A204.1 (cell line): Measurements from ENCODE around the gene PCDHGA6.
"Not testable (repeated sequence)": the region's sequence is repeated elsewhere in the genome, so short reads cannot be mapped to it uniquely, and the experiment has no call there.

ENCODE experiments used
- FAIRE-seq: peaks from 2 replicates; lab custom pipeline; 2012; peaks lifted over from hg19 to GRCh38; lab: Jason Lieb, UNC

Gene PCDHGA6

DNA sequence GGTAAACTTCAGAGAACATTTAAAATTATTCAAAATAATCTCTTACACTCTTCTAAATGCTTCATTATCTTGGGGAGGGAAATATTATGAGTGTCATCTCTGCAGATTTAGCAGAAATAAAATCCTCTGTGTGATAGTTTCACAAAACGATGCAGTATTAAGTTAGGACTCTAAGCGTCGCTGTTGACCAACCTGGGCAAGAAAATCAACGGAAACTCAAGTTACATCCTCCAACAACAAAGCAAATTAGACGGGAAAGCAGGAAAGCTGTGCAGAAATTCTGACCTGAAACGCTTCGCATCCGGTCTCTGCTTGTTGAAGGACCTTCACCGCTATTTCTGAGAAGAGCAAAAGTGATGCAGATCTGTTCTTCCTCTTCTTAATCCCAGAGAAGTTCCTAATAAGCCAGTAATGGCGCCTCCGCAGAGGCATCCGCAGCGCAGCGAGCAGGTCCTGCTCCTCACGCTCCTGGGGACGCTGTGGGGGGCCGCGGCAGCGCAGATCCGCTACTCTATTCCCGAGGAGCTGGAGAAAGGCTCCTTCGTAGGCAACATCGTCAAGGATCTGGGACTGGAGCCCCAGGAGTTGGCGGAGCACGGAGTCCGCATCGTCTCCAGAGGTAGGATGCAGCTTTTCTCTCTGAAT, at the start of gene PCDHGA6:
Gene PCDHGA6 (plus strand): TSS at position 219 of the 645 bp plus-strand sequence. CDS start 193 bp downstream, at position 412.
- no peak for FAIRE-seq

DNA sequence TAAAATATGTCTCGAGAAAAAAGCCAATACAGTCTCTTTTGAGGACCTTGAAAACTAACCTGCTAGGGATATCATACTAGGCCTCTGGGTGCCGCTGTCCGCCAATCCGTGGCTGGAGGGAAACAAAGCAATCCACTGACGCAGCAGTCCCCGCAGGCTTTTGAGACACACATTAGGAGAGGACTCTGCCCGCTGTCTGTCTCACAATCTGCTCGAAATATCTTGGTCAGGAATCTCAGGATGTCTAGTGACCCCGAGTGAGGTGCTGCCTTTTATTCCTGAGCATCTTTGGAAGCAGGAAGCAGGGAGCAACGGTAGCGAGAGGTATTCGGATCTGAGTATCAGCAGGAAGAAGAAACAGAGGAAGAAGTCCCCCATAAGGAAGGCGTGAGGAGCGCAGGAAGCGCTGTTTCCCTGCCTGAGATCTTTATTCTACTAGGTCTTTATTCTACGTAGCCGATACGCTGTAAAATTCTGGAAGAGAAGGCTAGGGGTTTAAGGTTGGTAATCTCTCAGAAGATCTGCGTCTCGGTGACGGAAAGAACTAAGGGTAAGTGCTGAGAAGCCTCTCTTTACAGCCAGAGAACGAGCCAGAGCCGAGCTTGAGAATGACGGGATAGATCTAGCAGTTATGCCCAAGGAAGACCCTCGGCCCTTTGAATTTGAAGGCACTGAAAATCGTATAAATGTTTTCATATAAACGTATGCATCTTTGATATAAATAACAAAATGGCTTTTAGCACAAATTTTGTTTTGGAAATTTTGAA, 47.4 kb upstream of the PCDHGA6 start:
- no peak for FAIRE-seq

DNA sequence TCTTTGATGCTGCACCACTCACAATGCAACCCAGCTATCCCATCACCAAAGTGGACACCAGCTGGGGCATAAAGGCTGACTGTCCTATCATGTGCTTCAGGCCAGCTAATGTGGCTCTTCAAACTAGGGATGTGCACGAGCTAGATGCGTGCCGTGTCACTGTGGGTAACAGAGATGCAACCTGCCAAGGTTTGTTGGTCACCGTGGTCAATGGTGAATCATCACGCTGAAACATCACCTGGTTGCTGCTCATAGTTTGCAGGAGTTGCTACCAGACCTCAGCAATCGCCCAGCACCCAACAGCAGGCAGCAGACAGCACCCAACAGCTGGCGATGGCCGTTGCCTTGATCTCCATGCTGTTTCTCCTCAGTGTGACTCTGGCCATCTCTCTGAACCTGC, 45.5 kb upstream of the PCDHGA6 start:
- FAIRE-seq, result no peak

DNA sequence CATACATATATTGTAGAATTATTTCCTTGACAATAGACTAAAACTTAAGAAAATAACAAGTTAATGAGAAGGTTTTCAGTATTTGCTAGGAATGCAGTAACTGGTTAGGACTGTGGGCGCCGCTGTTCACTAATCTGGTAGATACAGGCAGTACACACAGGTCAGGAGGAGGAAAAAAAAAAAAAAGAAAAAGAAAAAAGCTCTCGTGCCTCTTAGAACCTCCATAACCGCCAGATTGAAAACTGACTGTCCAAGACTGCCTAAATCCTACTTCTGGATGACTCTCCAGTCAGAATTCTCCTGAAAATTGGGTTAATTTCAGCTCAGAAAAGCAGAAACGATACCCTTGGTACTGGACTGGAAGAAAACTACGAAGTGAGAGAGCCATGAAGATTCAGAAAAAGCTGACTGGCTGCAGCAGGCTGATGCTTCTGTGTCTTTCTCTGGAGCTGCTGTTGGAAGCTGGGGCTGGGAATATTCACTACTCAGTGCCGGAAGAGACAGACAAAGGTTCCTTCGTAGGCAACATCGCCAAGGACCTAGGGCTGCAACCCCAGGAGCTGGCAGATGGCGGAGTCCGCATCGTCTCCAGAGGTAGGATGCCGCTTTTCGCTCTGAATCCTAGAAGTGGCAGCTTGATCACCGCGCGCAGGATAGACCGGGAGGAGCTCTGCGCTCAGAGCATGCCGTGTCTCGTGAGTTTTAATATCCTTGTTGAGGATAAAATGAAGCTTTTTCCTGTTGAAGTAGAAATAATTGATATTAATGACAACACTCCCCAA, 43.2 kb upstream of the PCDHGA6 start, which contains the start of gene PCDHGA1:
Gene PCDHGA1 (plus strand): TSS at position 216 of the 782 bp plus-strand sequence.
- peak; percentile 49 for FAIRE-seq

DNA sequence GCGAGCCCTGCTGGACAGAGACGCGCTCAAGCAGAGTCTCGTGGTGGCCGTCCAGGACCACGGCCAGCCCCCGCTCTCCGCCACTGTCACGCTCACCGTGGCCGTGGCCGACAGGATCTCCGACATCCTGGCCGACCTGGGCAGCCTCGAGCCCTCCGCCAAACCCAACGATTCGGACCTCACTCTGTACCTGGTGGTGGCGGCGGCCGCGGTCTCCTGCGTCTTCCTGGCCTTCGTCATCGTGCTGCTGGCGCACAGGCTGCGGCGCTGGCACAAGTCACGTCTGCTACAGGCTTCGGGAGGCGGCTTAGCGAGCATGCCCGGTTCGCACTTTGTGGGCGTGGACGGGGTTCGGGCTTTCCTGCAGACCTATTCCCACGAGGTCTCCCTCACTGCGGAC, 41.1 kb upstream of the PCDHGA6 start:
- FAIRE-seq, result not testable (repeated sequence)

DNA sequence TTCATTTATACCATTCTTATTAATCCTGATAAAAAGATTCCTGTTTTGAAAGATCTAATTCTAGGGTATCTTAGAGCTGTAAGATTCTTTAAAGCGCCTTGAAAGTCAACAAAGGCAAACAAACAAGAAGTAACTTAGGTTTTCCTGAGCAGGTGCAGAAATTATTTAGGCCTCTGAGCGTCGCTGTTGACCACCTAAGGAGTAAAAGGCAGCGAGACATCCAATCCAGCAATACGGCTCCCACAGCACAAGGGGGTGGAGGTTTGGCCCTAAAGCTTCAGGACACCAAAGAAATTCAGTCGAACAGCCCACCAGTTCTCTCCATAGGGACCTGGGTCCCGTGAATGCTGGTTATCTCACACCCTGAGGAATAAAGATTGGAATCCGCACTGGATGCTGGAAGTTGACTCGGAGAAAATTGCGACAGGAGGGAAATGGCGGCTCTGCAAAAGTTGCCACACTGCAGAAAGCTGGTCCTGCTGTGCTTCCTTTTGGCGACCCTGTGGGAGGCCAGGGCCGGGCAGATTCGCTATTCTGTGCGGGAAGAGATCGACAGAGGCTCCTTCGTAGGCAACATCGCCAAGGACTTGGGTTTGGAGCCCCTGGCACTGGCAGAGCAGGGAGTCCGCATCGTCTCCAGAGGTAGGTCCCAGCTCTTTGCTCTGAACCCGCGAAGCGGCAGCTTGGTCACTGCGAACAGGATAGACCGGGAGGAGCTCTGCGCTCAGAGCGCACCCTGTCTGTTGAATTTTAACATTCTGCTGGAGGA, 35.0 kb upstream of the PCDHGA6 start, which contains the start of gene PCDHGA2:
Gene PCDHGA2 (plus strand): TSS at position 223 of the 769 bp plus-strand sequence.
- FAIRE-seq, result no peak

DNA sequence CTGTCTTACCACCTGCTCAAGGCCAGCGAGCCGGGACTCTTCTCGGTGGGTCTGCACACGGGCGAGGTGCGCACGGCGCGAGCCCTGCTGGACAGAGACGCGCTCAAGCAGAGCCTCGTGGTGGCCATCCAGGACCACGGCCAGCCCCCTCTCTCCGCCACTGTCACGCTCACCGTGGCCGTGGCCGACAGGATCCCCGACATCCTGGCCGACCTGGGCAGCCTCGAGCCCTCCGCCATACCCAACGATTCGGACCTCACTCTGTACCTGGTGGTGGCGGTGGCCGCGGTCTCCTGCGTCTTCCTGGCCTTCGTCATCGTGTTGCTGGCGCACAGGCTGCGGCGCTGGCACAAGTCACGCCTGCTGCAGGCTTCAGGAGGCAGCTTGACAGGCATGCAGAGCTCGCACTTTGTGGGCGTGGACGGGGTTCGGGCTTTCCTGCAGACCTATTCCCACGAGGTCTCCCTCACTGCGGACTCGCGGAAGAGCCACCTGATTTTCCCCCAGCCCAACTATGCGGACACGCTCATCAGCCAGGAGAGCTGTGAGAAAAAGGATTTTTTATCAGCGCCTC, 32.8 kb upstream of the PCDHGA6 start:
- not testable (repeated sequence) for FAIRE-seq

DNA sequence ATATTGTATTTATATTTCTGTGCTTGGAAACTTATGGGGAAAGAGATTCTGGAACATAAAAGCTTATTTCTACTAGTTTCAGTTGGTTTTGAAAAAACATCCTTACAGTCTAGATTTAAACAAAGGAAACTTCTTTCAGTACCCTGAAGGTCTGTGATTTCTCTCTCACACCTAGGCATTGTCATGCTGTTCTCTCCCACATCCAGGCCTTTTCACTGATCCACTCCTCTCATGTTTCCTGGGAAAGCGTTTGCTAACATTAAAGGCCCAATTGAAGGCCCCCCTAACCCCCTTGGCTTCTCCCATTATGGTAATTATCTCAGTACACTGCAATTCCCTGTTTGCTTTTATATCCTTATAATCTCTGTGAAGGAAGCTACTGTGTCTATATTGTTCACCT, 30.9 kb upstream of the PCDHGA6 start:
- FAIRE-seq, result no peak

DNA sequence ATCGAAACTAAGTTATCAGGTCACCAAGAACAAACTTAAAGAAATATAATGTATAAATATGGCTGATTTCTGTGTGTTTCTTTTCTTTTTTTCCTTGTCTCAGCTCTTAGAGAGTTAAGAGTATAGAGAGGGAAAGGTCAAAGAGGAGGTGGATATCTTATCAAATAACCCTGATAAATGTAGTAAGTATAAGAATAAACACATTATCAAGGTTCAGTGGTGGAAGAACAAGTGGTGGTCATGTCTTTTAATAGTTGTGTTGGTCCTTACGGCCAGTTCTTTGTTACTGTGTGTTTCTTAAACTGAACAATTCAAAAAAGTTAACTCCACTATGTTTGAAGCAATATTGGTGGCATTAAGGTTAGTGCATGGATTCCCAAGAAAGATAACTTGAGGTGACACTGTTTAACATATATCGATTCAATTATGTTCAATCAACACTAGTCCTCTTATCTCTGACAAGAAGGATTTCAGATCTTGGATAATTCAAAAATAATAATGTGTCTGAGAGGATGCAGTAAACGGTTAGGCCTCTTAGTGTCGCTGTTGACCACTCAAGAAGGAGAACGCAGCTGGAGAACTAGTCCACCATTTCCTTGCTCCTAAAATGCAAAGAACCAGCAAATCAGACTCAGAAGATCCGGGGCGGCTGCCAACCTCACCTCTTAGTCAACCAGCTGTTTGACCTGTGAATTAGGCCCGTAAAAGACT, 30.3 kb upstream of the PCDHGA6 start, which contains the start of gene PCDHGA3:
Gene PCDHGA3 (plus strand): TSS at position 588 of the 711 bp plus-strand sequence. CDS start 205 bp downstream, outside the sequence.
- no peak for FAIRE-seq

DNA sequence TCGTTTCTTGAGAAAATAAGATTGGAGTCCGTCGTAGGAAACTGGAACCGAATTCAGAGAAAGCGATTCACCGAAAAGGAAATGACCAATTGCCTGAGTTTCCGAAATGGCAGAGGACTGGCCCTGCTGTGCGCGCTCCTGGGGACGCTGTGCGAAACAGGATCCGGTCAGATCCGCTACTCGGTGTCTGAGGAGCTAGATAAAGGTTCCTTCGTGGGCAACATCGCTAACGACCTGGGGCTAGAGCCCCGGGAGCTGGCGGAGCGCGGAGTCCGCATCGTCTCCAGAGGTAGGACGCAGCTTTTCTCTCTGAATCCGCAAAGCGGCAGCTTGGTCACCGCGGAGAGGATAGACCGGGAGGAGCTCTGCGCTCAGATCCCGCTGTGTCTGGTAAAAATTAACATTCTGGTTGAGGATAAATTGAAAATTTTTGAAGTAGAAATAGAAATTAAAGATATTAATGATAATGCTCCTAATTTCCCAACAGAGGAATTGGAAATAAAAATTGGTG, 29.7 kb upstream of the PCDHGA6 start:
- FAIRE-seq, result no peak

DNA sequence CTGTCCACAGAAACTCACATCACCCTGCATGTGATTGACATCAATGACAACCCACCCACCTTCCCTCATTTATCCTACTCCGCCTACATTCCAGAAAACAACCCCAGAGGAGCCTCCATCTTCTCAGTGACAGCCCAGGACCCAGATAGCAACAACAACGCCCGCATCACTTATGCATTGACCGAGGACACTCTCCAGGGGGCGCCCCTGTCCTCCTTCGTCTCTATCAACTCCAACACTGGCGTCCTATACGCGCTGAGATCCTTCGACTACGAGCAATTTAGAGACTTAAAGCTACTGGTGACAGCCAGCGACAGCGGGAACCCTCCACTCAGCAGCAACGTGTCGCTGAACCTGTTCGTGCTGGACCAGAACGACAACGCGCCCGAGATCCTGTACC, 28.4 kb upstream of the PCDHGA6 start:
- no peak for FAIRE-seq

DNA sequence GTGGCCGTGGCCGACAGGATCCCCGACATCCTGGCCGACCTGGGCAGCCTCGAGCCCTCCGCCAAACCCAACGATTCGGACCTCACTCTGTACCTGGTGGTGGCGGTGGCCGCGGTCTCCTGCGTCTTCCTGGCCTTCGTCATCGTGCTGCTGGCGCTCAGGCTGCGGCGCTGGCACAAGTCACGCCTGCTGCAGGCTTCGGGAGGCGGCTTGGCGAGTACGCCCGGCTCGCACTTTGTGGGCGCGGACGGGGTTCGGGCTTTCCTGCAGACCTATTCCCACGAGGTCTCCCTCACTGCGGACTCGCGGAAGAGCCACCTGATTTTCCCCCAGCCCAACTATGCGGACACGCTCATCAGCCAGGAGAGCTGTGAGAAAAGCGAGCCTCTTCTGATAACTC, 27.7 kb upstream of the PCDHGA6 start:
- not testable (repeated sequence) for FAIRE-seq

DNA sequence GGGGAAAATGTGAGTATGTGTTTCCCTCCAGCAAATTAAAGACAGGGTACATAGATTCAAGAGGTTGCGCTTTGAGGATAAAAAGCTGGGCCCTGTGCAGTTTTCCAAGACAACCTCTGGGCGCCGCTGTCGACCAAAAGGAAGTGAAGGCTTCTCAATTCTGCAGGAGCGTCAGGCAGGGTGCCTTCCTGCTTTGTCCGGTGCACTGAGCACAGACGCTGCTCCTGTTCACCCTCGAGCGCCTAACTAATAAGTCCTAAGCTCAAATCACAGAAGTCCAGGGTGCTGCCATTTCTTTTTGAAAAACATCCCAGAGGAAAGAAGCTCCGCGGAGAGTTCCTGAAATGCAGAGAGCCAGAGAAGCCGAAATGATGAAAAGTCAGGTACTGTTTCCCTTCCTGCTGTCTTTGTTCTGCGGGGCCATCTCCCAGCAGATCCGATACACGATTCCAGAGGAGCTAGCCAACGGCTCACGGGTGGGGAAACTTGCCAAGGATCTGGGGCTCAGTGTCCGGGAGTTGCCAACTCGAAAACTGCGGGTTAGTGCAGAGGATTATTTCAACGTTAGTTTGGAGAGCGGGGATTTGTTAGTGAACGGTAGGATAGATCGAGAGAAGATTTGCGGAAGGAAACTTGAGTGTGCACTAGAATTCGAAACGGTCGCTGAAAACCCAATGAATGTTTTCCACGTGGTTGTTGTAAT, 23.6 kb upstream of the PCDHGA6 start, which contains the start of gene PCDHGB1:
Gene PCDHGB1 (plus strand): TSS at position 183 of the 703 bp plus-strand sequence. CDS start 162 bp downstream, at position 345.
- FAIRE-seq, result no peak

DNA sequence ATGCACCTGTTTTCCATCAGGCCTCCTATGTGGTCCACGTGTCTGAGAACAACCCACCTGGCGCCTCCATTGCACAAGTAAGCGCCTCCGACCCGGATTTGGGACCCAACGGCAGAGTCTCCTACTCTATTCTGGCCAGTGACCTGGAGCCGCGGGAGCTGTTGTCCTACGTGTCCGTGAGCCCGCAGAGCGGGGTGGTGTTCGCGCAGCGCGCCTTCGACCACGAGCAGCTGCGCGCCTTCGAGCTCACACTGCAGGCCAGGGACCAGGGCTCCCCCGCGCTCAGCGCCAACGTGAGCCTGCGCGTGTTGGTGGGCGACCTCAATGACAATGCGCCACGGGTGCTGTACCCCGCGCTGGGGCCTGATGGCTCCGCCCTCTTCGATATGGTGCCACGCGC, 22.1 kb upstream of the PCDHGA6 start:
- FAIRE-seq, result no peak

DNA sequence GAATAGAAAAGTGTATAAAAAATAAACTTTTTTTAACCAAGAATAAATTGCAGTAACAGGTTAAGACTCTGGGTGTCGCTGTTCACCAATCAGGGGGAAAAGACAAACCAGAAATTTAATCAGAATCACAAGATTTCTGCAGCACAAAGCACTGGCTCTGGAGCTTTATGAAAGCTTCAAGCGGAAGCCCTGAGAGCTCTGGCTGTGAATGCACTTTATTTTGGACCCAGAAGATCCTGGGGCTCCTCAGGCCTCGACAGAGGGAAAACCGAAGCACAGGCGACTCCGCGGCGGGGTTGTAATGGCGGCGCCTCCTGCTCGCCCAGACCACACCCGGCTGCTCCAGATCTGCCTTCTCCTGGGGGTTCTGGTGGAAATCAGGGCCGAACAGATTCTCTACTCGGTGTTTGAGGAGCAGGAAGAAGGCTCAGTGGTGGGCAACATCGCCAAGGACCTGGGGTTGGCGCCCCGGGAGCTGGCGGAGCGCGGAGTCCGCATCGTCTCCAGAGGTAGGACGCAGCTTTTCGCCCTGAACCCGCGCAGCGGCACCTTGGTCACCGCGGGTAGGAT, 18.7 kb upstream of the PCDHGA6 start, which contains the start of gene PCDHGA4:
Gene PCDHGA4 (plus strand): TSS at position 122 of the 570 bp plus-strand sequence. CDS start 87 bp downstream, at position 209.
- peak; percentile 88 for FAIRE-seq

DNA sequence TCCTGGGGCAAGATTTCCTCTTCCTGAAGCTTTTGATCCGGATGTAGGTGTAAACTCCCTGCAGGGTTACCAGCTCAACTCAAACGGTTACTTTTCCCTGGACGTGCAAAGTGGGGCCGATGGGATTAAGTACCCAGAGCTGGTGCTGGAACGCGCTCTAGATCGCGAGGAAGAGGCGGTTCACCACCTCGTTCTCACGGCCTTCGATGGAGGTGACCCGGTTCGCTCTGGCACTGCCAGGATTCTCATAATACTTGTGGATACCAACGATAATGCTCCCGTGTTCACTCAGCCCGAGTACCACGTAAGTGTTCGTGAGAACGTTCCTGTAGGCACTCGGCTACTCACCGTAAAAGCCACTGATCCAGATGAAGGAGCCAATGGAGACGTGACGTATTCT, 18.1 kb upstream of the PCDHGA6 start:
- FAIRE-seq, result no peak

DNA sequence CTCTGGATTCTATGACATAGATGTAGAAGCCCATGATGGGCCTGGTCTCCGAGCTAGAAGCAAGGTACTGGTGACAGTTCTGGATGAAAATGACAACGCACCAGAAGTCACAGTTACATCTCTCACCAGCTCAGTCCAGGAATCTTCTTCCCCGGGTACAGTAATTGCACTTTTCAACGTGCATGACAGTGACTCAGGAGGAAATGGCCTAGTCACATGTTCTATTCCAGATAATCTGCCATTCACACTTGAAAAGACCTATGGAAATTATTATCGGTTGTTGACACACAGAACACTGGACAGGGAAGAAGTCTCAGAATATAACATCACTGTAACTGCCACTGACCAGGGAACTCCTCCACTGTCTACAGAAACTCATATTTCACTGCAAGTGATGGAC, 17.6 kb upstream of the PCDHGA6 start:
- FAIRE-seq, result no peak

DNA sequence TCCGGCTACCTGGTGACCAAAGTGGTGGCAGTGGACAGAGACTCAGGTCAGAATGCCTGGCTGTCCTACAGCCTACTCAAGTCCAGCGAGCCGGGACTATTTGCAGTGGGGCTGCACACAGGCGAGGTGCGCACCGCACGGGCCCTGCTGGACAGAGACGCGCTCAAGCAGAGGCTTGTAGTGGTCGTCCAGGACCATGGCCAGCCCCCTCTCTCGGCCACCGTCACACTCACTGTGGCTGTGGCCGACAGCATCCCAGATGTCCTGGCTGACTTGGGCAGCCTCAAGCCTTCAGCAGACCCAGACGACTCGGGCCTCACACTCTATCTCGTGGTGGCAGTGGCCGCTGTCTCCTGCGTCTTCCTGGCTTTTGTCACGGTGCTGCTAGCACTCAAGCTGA, 16.7 kb upstream of the PCDHGA6 start:
- FAIRE-seq, result no peak

DNA sequence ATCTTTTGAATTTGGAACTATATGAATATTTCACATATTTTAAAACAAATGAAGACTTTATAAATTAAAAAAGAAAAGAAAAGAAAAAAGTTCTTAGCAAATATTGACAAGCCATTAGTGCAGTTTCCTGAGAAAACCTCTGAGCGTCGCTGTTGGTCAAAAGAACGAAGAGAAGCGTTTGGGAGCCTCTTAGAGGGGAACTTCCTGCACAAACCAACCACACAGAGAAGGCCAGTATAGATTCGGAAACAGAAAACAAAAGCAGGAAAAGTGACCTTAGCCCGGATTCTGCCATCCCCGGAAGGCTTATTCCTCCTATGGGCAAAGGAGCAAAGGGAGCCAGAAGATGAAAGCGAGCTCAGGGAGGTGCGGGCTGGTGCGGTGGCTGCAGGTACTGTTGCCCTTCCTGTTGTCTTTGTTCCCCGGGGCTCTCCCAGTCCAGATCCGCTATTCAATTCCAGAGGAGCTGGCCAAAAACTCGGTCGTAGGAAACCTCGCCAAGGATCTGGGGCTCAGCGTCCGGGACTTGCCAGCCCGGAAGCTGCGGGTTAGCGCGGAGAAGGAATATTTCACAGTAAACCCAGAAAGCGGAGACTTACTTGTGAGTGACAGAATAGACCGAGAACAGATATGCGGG, 13.8 kb upstream of the PCDHGA6 start, which contains the start of gene PCDHGB2:
Gene PCDHGB2 (plus strand): TSS at position 205 of the 637 bp plus-strand sequence. CDS start 142 bp downstream, at position 347.
- peak; percentile 97 for FAIRE-seq
